Effector CD4-positive, alpha-beta T cell (primary cell): ENCODE data around the gene WDHD1.
"Not testable (repeated sequence)": the region's sequence is repeated elsewhere in the genome, so short reads cannot be mapped to it uniquely, and the experiment has no call there.

Experiments
- DNase-seq: peaks from one replicate; pipeline ENCODE4 v3.0.0-alpha.2; 2020
- total RNA-seq: gene quantifications from one replicate; lab custom pipeline; 2026; lab: John Stamatoyannopoulos, UW

The WDHD1 gene, protein sequence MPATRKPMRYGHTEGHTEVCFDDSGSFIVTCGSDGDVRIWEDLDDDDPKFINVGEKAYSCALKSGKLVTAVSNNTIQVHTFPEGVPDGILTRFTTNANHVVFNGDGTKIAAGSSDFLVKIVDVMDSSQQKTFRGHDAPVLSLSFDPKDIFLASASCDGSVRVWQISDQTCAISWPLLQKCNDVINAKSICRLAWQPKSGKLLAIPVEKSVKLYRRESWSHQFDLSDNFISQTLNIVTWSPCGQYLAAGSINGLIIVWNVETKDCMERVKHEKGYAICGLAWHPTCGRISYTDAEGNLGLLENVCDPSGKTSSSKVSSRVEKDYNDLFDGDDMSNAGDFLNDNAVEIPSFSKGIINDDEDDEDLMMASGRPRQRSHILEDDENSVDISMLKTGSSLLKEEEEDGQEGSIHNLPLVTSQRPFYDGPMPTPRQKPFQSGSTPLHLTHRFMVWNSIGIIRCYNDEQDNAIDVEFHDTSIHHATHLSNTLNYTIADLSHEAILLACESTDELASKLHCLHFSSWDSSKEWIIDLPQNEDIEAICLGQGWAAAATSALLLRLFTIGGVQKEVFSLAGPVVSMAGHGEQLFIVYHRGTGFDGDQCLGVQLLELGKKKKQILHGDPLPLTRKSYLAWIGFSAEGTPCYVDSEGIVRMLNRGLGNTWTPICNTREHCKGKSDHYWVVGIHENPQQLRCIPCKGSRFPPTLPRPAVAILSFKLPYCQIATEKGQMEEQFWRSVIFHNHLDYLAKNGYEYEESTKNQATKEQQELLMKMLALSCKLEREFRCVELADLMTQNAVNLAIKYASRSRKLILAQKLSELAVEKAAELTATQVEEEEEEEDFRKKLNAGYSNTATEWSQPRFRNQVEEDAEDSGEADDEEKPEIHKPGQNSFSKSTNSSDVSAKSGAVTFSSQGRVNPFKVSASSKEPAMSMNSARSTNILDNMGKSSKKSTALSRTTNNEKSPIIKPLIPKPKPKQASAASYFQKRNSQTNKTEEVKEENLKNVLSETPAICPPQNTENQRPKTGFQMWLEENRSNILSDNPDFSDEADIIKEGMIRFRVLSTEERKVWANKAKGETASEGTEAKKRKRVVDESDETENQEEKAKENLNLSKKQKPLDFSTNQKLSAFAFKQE
- total RNA-seq: 8.1 reads per million, percentile 28 among the genes with 10 or more reads in this experiment

DNA sequence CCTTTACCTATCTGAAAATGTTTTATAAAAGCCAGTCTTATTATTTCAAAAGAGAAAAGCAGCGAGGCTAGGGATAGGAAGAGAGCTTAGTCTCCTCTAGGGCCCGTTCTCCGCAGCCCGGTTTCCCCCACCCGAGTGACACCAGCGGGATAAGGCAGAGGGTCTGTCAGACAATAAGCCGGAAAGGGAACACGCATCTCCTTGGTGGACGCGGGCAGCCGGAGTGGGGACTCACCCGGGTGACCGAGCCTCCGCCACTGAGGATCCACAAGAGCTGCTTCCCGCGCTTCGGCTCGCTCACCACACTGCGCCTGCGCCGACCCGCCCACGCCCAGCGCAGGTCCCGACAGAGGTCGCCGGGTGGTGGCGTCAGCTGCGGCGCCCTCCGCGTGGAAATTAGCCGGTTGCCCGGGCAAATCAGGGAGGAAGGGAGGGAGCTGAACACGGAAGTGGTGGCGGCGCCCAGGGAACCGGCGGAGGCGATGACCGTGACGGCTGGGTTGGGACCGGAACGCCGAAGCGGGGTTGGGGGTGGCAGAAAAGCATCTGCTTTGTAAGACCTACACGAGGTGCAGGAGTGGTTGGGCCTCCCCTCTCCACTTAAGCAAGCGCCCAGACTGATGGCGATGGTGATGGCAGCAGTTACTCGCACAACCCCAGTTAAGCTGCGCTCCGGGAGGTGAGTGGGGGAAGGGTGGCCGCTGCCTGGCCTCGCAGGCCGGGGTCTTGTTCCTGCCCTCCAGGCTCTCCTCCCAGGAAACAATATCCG, at the start of gene WDHD1, which contains the start of gene SOCS4:
TSS of gene WDHD1 (minus strand) at position 307 of the 769 bp plus-strand sequence. CDS start 312 bp downstream, outside the sequence.
TSS of gene SOCS4 (plus strand) at position 444 of the 769 bp plus-strand sequence. CDS start 15,806 bp downstream, outside the sequence.
- peak; percentile 94 for DNase-seq

DNA sequence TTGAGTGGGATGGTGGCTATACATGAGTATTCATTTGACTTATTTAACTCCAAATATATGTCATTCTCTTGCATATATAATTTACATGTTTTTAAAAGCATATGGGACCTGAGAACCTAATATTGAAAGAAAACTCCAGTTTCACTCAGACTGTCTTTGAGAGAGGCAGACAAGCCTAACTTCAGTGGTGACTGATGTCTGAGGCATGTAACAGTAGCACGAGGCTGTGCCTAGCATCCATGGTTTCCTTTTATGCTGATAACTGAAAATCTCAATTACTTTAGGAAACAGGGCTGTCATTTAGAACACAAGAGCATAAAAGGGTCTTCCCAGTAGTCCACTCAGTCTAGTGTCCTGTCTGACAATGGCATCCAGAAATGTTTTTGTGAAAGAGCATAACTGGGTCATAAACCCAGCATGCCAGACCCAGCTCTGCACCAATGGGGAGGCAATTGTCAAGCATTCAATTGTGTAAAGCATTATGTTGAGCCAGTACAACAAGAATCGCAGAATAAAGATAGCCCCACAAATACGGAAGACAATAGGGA, 48.8 kb upstream of the WDHD1 start:
- DNase-seq: no peak

- no peak for DNase-seq
These were observed 47.8 kb upstream of the WDHD1 start for GRCh38 chr14:55074662-55075061.

DNA sequence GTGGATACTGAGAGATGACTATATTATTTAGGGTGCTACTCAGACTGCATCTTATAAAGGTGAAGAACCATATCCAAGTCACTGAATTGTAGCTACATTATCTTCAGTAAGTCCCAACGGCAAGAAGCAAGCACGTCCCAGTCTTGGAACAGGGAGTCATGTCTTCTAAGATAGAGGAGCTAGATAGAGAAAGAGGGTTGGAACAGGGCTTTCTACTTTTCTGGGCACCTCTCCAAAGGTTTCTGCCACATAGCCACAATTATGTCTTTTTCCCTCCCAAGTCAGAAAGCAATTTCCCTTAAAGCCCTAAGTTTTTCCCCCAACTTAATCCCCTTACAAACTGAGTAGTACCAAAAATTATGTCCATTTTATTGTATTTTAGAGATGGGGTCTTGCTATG, 47.0 kb upstream of the WDHD1 start:
- no peak for DNase-seq

DNA sequence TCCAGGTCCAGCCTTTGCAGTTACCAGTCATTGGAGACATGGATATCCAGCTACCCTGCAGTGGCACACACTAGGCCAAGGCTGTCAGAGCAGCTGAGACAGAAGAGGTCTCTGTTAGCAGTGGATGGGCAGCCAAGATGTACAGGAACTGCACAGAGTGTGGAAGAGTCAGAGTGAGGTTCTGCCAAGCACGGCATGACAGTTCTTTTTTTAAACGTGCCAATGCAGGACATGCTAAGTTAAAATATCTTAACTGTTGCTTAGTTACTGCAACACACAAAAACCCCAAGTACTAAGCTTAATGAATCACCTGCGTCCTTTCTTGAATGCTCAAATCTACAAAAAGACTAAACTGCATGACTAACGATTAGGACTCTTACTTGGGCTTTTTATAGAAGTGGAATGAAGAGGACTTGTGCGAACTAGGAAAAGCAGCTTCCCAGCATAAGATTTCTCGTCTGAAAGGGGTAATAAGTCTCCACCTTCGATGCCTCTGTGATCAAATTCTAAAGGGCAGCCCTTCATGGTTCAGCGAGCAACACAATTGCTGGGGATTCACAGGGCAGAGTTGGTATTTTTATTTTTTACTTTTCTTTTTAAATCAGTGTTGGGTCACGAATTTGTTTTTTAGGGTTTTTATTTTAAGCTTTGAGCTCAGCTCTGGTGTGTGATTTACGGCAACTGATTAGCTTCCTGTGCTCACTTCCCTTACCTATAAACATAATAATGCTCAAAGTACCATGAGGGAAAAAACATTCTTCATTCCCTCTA, 45.2 kb upstream of the WDHD1 start:
- DNase-seq: no peak

DNA sequence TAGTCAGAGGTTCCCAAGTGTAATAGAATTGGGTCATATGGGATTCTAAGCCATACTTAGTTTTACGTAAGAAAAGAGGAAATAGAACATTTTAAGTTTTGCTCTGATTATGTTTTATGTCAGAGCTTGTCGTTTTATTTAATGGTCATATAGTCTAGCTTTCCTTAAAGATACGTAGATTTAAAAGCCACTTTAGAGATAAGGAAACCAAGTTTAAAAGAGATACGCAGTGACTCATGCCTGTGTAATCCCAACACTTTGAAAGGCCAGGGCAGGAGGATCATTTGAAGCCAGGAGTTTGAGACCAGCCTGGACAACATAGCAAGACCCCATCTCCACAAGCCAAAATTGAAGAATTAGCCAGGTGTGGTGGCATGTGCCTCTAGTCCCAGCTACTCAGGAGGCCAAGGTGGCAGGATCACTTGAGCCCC, 44.1 kb upstream of the WDHD1 start:
- no peak for DNase-seq

DNA sequence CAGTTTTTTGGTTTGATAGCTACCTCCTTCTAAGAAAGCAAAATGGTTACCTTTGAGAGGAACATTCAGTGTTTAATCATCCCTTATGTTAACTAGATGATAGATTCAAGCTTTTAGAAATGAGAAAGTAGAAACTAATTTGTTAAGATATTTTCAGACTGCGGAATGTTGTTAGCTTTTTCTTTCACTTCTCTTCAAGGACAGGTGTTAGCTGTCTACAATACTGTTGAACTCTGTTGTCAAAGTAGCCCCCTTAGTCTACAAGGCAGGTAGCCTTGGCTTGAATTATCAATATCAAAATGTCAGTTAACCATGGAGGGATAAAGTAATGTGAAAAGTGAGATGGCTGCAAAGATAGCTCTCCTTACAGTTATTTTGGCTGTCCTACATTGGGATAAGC, 39.3 kb upstream of the WDHD1 start:
- DNase-seq: no peak

DNA sequence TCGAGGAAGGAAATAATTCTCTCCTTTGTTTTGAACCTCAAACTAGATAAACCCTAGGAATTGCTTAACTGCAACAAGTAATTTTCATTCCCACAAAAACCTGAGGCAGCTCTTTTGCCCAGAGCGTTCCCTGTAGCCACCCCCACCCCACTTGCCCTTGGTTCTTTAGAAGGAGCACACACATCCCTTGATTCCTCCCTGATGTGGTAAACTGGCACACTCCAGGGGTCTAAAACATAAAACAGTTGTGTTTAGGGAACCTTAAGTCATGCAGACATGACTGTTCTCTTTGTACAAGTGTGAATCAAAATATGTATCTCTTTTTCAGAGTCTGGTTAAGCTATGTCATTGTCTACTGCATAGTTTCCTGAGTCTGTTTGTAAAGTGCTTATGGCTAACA, 38.5 kb upstream of the WDHD1 start:
- DNase-seq: no peak

DNA sequence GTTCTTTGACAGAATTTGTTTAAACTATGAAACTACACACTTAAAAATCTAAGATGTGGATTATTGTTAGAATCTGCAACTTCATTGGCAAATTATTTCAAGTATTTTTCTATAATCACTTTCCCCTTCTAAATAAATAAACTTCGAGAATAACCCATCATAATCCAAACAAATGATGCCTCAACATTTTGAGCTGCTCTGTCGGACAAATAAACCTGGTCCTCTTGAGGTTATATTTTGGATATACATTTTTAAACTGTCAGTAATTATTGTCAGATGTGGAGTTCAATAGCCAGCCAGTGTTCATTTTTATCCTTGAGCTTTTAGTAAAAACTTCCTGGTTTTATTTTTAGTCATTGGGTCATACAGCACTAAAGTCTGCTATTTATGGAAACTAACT, 38.0 kb upstream of the WDHD1 start:
- DNase-seq: not testable (repeated sequence)

GRCh38 chr14:55062517-55063351, 35.8 kb upstream of the WDHD1 start:
- DNase-seq: no peak

GRCh38 chr14:55059333-55059732, 32.4 kb upstream of the WDHD1 start:
- no peak for DNase-seq

DNA sequence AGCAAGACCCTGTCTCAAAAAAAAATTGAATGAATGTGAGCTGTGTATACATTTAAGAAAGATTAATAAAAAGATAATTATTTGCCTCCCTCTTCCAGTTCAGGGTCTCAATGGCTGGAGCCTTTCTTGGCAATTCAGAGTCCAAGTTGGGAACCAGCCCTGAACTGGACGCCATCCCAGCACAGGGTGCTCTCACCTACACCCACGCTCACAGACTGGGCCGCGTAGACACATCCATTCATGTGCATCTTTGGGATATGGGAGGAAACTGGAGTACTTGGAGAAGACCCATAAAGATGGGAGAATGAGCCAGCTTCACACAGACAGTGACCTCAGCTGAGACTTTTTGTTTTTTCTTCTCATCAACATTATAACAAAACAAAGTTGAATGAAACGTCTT, 31.0 kb upstream of the WDHD1 start:
- no peak for DNase-seq

GRCh38 chr14:55054098-55054497, 27.2 kb upstream of the WDHD1 start:
- DNase-seq: no peak

GRCh38 chr14:55053500-55053899, 26.6 kb upstream of the WDHD1 start:
- no peak for DNase-seq

DNA sequence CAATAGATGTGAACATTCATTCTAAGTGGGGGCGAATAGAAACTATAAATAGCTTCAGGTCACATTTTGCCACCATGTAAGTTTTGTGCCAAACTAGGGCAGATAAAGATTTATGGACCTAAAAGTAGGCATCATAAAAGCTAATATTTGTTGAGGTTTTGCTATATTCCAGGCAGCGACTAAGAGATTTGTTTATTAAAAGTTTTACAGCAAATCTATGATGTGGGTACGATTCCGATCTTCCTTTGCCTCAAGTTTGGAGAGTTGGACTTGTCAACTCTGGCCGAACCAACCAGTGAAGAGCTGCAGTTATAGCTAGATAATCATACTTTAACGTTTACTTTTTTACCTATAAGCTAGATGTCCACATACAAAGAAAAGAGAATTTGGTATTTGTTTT, 26.1 kb upstream of the WDHD1 start:
- DNase-seq: no peak

- no peak for DNase-seq
These were observed 25.5 kb upstream of the WDHD1 start for GRCh38 chr14:55052269-55052930.

- DNase-seq: peak; percentile 81
These were observed 24.7 kb upstream of the WDHD1 start, which contains the start of gene MAPK1IP1L for GRCh38 chr14:55051423-55052268. Gene MAPK1IP1L (plus strand): TSS chr14:55051647. CDS start chr14:55061684, 10,037 bp downstream.

DNA sequence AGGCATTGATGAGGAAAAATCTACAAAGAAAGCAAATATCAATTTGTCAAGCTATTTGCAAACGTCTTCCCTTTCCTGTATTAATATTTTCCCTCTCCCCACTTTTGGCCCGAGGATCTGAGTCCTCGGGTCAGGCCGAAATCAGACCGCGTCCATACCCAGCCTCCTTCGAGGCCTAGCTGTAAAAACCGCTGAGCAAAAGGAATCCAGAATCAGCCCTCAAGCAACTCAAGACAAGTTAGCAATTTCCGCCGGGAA, 24.2 kb upstream of the WDHD1 start:
- DNase-seq: no peak
